IMR-90 (cell line): Measurements from ENCODE around the gene PSME2. TPM values are rescaled to one million over a fixed set of nuclear protein-coding genes. Genes with fewer than 3 reads are reported as not detected.
A peak's percentile ranks its signal among the peaks of the same experiment; 100 is the strongest.

ENCODE experiments used
- ATAC-seq: fragments of 200-7000 bp; cut with Tn5 transposase; 2 replicates; pipeline ENCODE4 v1.9.1; 2020; ENCODE audit warnings: low read depth, mild to moderate bottlenecking, moderate library complexity
- BruUV-seq: library from RNA; stranded (reverse); fragments of 400-500 nt; replicated peaks from 2 replicates; lab custom pipeline; 2021; lab: Mats Ljungman, UMichigan
- CTCF ChIA-PET: fragments of 300-600 bp; formaldehyde crosslinking; extraction: SDS; loops from one replicate; lab custom pipeline; 2021; ENCODE audit warnings: antibody characterized with exemption; lab: Yijun Ruan, JAX
- POLR2A ChIA-PET: fragments of 300-600 bp; sonication (Branson Sonifier 250); formaldehyde crosslinking; loops from one replicate; lab custom pipeline; 2022; ENCODE audit warnings: antibody characterized with exemption; ENCODE audit not compliant: unreplicated experiment; lab: Charles Lee
- DNase-seq: peaks from one replicate; pipeline ENCODE4 v3.0.0; 2013
- H2AFZ ChIP-seq: replicated peaks from 2 replicates; pipeline ENCODE3; 2013; ENCODE audit warnings: low read length, mild to moderate bottlenecking; ENCODE audit not compliant: poor library complexity
- H2AK5ac ChIP-seq: 2 replicates; pipeline ENCODE4 v1.6.1; 2013; ENCODE audit warnings: low read depth, low read length, inconsistent platforms
- H2AK9ac ChIP-seq: replicated peaks from 2 replicates; pipeline ENCODE3; 2013; ENCODE audit warnings: mild to moderate bottlenecking, low read depth, low read length, moderate library complexity; ENCODE audit not compliant: poor library complexity
- H2BK120ac ChIP-seq: 2 replicates; pipeline ENCODE4 v1.6.1; 2013; ENCODE audit warnings: low read depth, low read length, inconsistent platforms
- H2BK15ac ChIP-seq: 3 replicates; pipeline ENCODE4 v1.6.1; 2013; ENCODE audit warnings: low read depth, low read length, inconsistent platforms
- H2BK20ac ChIP-seq: 2 replicates; pipeline ENCODE4 v1.6.1; 2013; ENCODE audit warnings: low read depth, mild to moderate bottlenecking, inconsistent platforms, low read length, moderate library complexity
- H2BK5ac ChIP-seq: 2 replicates; pipeline ENCODE4 v1.6.1; 2013; ENCODE audit warnings: mild to moderate bottlenecking, low read depth, low read length, inconsistent platforms; ENCODE audit not compliant: poor library complexity, severe bottlenecking
- H3K14ac ChIP-seq: replicated peaks from 2 replicates; pipeline ENCODE4 v1.6.1; 2013; ENCODE audit warnings: low read depth, low read length, inconsistent platforms
- H3K18ac ChIP-seq: 2 replicates; pipeline ENCODE4 v1.6.1; 2013; ENCODE audit warnings: low read depth, low read length, control low read depth
- H3K23ac ChIP-seq: 2 replicates; pipeline ENCODE4 v1.6.1; 2013; ENCODE audit warnings: low read depth, low read length, inconsistent platforms
- H3K27ac ChIP-seq: 2 replicates; pipeline ENCODE4 v1.5.1; 2013; ENCODE audit warnings: mild to moderate bottlenecking, control low read depth, low read length; ENCODE audit not compliant: insufficient read depth
- H3K27me3 ChIP-seq: 2 replicates; pipeline ENCODE4 v1.6.1; 2013; ENCODE audit warnings: low read length; ENCODE audit not compliant: control insufficient read depth, insufficient read depth
- H3K36me3 ChIP-seq: 2 replicates; pipeline ENCODE4 v1.6.1; 2013; ENCODE audit warnings: low read length, mixed read lengths; ENCODE audit not compliant: control insufficient read depth, insufficient read depth
- H3K4ac ChIP-seq: 2 replicates; pipeline ENCODE4 v1.6.1; 2013; ENCODE audit warnings: low read depth, low read length, inconsistent platforms
- H3K4me1 ChIP-seq: 2 replicates; pipeline ENCODE4 v1.6.1; 2013; ENCODE audit warnings: low read length, mixed read lengths; ENCODE audit not compliant: control insufficient read depth, insufficient read depth
- H3K4me2 ChIP-seq: 2 replicates; pipeline ENCODE4 v1.6.1; 2013; ENCODE audit warnings: low read depth, mild to moderate bottlenecking, control low read depth, low read length, moderate library complexity
- H3K4me3 ChIP-seq: 2 replicates; pipeline ENCODE4 v1.5.1; 2013; ENCODE audit warnings: low read depth, mild to moderate bottlenecking, control low read depth, low read length, moderate library complexity; ENCODE audit not compliant: insufficient read depth
- H3K56ac ChIP-seq: 2 replicates; pipeline ENCODE4 v1.6.1; 2013; ENCODE audit warnings: low read length, inconsistent platforms; ENCODE audit not compliant: insufficient read depth; ENCODE audit errors: extremely low read depth
- H3K79me1 ChIP-seq, 2 experiments: 2 replicates each; pipeline ENCODE4 v1.6.1; 2013; ENCODE audit warnings: low read length in 2 of 2, inconsistent platforms in 1 of 2, low read depth in 1 of 2
- H3K9ac ChIP-seq: 2 replicates; pipeline ENCODE4 v1.6.1; 2013; ENCODE audit warnings: low read depth, low read length, control low read depth
- H3K9me1 ChIP-seq: 2 replicates; pipeline ENCODE4 v1.6.1; 2013; ENCODE audit warnings: low read length, inconsistent platforms; ENCODE audit not compliant: insufficient read depth
- H3K9me3 ChIP-seq: 2 replicates; pipeline ENCODE4 v1.6.1; 2013; ENCODE audit warnings: low read length; ENCODE audit not compliant: control insufficient read depth, insufficient read depth
- H4K20me1 ChIP-seq: 2 replicates; pipeline ENCODE4 v1.6.1; 2013; ENCODE audit warnings: low read length, inconsistent platforms; ENCODE audit not compliant: insufficient read depth
- H4K5ac ChIP-seq: 2 replicates; pipeline ENCODE4 v1.6.1; 2013; ENCODE audit warnings: mild to moderate bottlenecking, low read depth, low read length, control low read depth
- H4K8ac ChIP-seq, 2 experiments: 2 replicates each; pipeline ENCODE4 v1.6.1; 2013; ENCODE audit warnings: low read depth in 2 of 2, low read length in 2 of 2, control low read depth in 1 of 2, inconsistent platforms in 1 of 2
- H4K91ac ChIP-seq: 2 replicates; pipeline ENCODE4 v1.6.1; 2013; ENCODE audit warnings: low read depth, low read length, inconsistent platforms; ENCODE audit not compliant: insufficient read depth
- CEBPB ChIP-seq: IDR thresholded peaks from 2 replicates; pipeline ENCODE4 v1.6.1; 2012; ENCODE audit warnings: low read depth, low read length, improper control_type of control experiment
- CHD1 ChIP-seq: IDR thresholded peaks from 2 replicates; pipeline ENCODE4 v1.6.1; 2012; ENCODE audit warnings: low read depth, low read length, improper control_type of control experiment
- MAFK ChIP-seq: IDR thresholded peaks from 2 replicates; pipeline ENCODE4 v1.6.1; 2012; ENCODE audit warnings: low read depth, low read length, improper control_type of control experiment
- MAZ ChIP-seq: IDR thresholded peaks from 2 replicates; pipeline ENCODE4 v1.6.1; 2012; ENCODE audit warnings: low read depth, mild to moderate bottlenecking, low read length, improper control_type of control experiment, moderate library complexity, borderline replicate concordance
- NFE2L2 ChIP-seq: fragments of 150-350 bp; IDR thresholded peaks from 2 replicates; pipeline ENCODE4 v1.6.1; 2016; ENCODE audit warnings: low read depth, mild to moderate bottlenecking, low read length
- POLR2A ChIP-seq: IDR thresholded peaks from 2 replicates; pipeline ENCODE4 v1.6.1; 2012; ENCODE audit warnings: mild to moderate bottlenecking, low read depth, low read length
- RAD21 ChIP-seq: IDR thresholded peaks from 2 replicates; pipeline ENCODE4 v1.6.1; 2012; ENCODE audit warnings: low read length, improper control_type of control experiment
- RCOR1 ChIP-seq: IDR thresholded peaks from 2 replicates; pipeline ENCODE4 v1.6.1; 2012; ENCODE audit warnings: mild to moderate bottlenecking, low read length, improper control_type of control experiment; ENCODE audit not compliant: insufficient replicate concordance
- WGBS, 2 experiments: methylation state at CpG; one replicate each; pipeline versions ENCODE4 v1.1.5 to v1.1.7; 2013; ENCODE audit warnings: missing lambda C conversion rate in 2 of 2; ENCODE audit not compliant: insufficient read length in 1 of 2; ENCODE audit errors: extremely low coverage in 2 of 2; 5-methylcytosine and 5-hydroxymethylcytosine counted together
- dilution Hi-C: fragments of 300-500 bp; cut with HindIII; formaldehyde crosslinking; loops from one replicate; pipeline ENCODE4 v1.14.3; 2018; ENCODE audit warnings: low sequenced_read_pairs; ENCODE audit not compliant: unreplicated experiment
- in situ Hi-C: fragments of 300-500 bp; cut with MboI; formaldehyde crosslinking; loops from 3 replicates; pipeline ENCODE4 v1.14.3; 2019; ENCODE audit warnings: low sequenced_read_pairs, inconsistent platforms, mixed read lengths
- intact Hi-C: fragments of 100-400 bp; cut with micrococcal nuclease; formaldehyde crosslinking; loops from 2 replicates; pipeline ENCODE4 v1.10.0; 2022
- polyA plus RNA-seq, 3 experiments: library from polyadenylated mRNA; depleted of rRNA; stranded (reverse); fragments of >200 nt; gene quantifications; 2 replicates each; pipeline ENCODE4 v1.2.3, GENCODE V29; 2012; ENCODE audit warnings: low replicate concordance in 1 of 3
- total RNA-seq: library from RNA; depleted of rRNA; stranded (reverse); fragments of >200 nt; gene quantifications from 2 replicates; pipeline ENCODE4 v1.2.3, GENCODE V29; 2012
- TF ChIP-seq, protein P1 (sequence below): fragments of 150-350 bp; IDR thresholded peaks from 2 replicates; pipeline ENCODE4 v1.6.1; 2016; ENCODE audit warnings: low read depth, mild to moderate bottlenecking, low read length, moderate library complexity, borderline replicate concordance
- TF ChIP-seq, protein P2 (sequence below): conservative IDR thresholded peaks from 2 replicates; pipeline ENCODE4 v1.5.1; 2012; ENCODE audit warnings: mild to moderate bottlenecking, low read depth, low read length, improper control_type of control experiment

Gene PSME2
- total and polyA plus RNA-seq, 2 of the 4 experiments (the other 2 are of a cell fraction), result 104 to 141 TPM

- Histone ChIP-seq H2AK5ac (no peak overlapping the region), H2AK9ac (peak overlapping the region; percentile 35), H3K23ac (no peak overlapping the region), H3K4me2 (no peak overlapping the region), H4K8ac (no peak overlapping the region), H2BK20ac (no peak overlapping the region), H3K27me3 (no peaks in the 10 kb centered on the region), H2AFZ (no peak overlapping the region), H4K5ac (no peak overlapping the region), H3K79me1 (peaks cover 34 to 75% of the 10 kb centered on the region in 2 experiments), H2BK5ac (no peak overlapping the region), H4K20me1 (no peaks in the 10 kb centered on the region), H3K4me1 (peaks cover 9% of the 10 kb centered on the region), H3K18ac (no peak overlapping the region), H3K36me3 (peaks cover 36% of the 10 kb centered on the region), H4K91ac (no peak overlapping the region), H3K27ac (no peak overlapping the region), H3K9ac (no peak overlapping the region), H3K9me1 (peaks cover 23% of the 10 kb centered on the region), H3K56ac (no peak overlapping the region), H2BK15ac (no peak overlapping the region), H3K4ac (no peak overlapping the region), H3K14ac (no peak overlapping the region), H3K9me3 (no peaks in the 10 kb centered on the region), H3K4me3 (no peak overlapping the region), H2BK120ac (no peak overlapping the region)
- ChIA-PET CTCF (no interaction called here), POLR2A (no interaction called here)
- WGBS, 2 experiments, result 94% methylated on average over 3 of the region's 10 CpGs; no CpG with 5 or more reads in 1 of the 2 experiments
- ATAC-seq (no peak), DNase-seq (no peak)
- dilution Hi-C loops, result no loop called here
- TF ChIP-seq RAD21, result no peak
- no peak for TF ChIP-seq CHD1
- TF ChIP-seq CEBPB, result no peak
- TF ChIP-seq MAZ, result no peak
- TF ChIP-seq NFE2L2, result no peak
- TF ChIP-seq POLR2A, result no peak
- TF ChIP-seq, protein P1, sequence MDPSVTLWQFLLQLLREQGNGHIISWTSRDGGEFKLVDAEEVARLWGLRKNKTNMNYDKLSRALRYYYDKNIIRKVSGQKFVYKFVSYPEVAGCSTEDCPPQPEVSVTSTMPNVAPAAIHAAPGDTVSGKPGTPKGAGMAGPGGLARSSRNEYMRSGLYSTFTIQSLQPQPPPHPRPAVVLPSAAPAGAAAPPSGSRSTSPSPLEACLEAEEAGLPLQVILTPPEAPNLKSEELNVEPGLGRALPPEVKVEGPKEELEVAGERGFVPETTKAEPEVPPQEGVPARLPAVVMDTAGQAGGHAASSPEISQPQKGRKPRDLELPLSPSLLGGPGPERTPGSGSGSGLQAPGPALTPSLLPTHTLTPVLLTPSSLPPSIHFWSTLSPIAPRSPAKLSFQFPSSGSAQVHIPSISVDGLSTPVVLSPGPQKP, result no peak
- no peak for TF ChIP-seq RCOR1
- TF ChIP-seq MAFK, result no peak
- TF ChIP-seq, protein P2, sequence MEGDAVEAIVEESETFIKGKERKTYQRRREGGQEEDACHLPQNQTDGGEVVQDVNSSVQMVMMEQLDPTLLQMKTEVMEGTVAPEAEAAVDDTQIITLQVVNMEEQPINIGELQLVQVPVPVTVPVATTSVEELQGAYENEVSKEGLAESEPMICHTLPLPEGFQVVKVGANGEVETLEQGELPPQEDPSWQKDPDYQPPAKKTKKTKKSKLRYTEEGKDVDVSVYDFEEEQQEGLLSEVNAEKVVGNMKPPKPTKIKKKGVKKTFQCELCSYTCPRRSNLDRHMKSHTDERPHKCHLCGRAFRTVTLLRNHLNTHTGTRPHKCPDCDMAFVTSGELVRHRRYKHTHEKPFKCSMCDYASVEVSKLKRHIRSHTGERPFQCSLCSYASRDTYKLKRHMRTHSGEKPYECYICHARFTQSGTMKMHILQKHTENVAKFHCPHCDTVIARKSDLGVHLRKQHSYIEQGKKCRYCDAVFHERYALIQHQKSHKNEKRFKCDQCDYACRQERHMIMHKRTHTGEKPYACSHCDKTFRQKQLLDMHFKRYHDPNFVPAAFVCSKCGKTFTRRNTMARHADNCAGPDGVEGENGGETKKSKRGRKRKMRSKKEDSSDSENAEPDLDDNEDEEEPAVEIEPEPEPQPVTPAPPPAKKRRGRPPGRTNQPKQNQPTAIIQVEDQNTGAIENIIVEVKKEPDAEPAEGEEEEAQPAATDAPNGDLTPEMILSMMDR, result no peak
- intact Hi-C loops, result no loop called here
- in situ Hi-C loops, result no loop called here
- BruUV-seq, result no TSS peak
Observed at GRCh38 chr14:24190416-24190815, 44.0 kb upstream of the PSME2 start.
